Mesenchymal stem cell (in vitro differentiated cells and primary cell): ENCODE results near the gene GPR68.

Source experiments
- DNase-seq: peaks from one replicate; pipeline ENCODE4 v3.0.0-alpha.2; 2013
- H2AFZ ChIP-seq: one replicate; pipeline ENCODE4 v1.6.1; 2013; ENCODE audit warnings: low read depth, mild to moderate bottlenecking, control low read depth, inconsistent platforms, low read length, moderate library complexity
- H2AK5ac ChIP-seq: 2 replicates; pipeline ENCODE4 v1.6.1; 2013; ENCODE audit warnings: low read length, moderate library complexity, mild to moderate bottlenecking, inconsistent platforms; ENCODE audit not compliant: severe bottlenecking
- H2BK120ac ChIP-seq: one replicate; pipeline ENCODE4 v1.6.1; 2013; ENCODE audit warnings: low read depth, mild to moderate bottlenecking, inconsistent platforms, low read length, moderate library complexity
- H2BK12ac ChIP-seq, 2 experiments: one replicate each; pipeline ENCODE4 v1.6.1; 2013; ENCODE audit warnings: inconsistent platforms in 2 of 2, low read length in 2 of 2, mild to moderate bottlenecking in 2 of 2, moderate library complexity in 2 of 2, control low read depth in 1 of 2
- H2BK15ac ChIP-seq: one replicate; pipeline ENCODE4 v1.6.1; 2013; ENCODE audit warnings: mild to moderate bottlenecking, low read depth, inconsistent platforms; ENCODE audit not compliant: poor library complexity, severe bottlenecking
- H2BK5ac ChIP-seq: 2 replicates; pipeline ENCODE4 v1.6.1; 2013; ENCODE audit warnings: low read depth, mild to moderate bottlenecking, low read length, control low read depth, inconsistent platforms; ENCODE audit not compliant: poor library complexity, severe bottlenecking
- H3K14ac ChIP-seq, 2 experiments: one replicate each; pipeline ENCODE4 v1.6.1; 2013; ENCODE audit warnings: inconsistent platforms in 2 of 2, low read length in 2 of 2, control low read depth in 1 of 2, mild to moderate bottlenecking in 1 of 2, moderate library complexity in 1 of 2
- H3K18ac ChIP-seq, 2 experiments: one replicate each; pipeline ENCODE4 v1.6.1; 2013; ENCODE audit warnings: inconsistent platforms in 2 of 2, low read length in 2 of 2, control low read depth in 1 of 2, low read depth in 1 of 2, mild to moderate bottlenecking in 1 of 2
- H3K23ac ChIP-seq, 2 experiments: one replicate each; pipeline ENCODE4 v1.6.1; 2013; ENCODE audit warnings: inconsistent platforms in 2 of 2, low read length in 2 of 2, mild to moderate bottlenecking in 2 of 2, moderate library complexity in 2 of 2, control low read depth in 1 of 2
- H3K27ac ChIP-seq: 2 replicates; pipeline ENCODE4 v1.5.1; 2013; ENCODE audit warnings: mild to moderate bottlenecking, moderate library complexity, low read length, control low read depth, inconsistent platforms; ENCODE audit not compliant: poor library complexity, severe bottlenecking
- H3K27me3 ChIP-seq, 2 experiments: 2 replicates each; pipeline versions ENCODE4 v1.6.1 to v1.7.0; 2013; ENCODE audit warnings: low read length in 2 of 2, mild to moderate bottlenecking in 2 of 2, moderate library complexity in 2 of 2, control low read depth in 1 of 2, inconsistent platforms in 1 of 2; ENCODE audit not compliant: control insufficient read depth in 1 of 2, insufficient read depth in 1 of 2
- H3K36me3 ChIP-seq, 2 experiments: 2 replicates each; pipeline versions ENCODE4 v1.6.1 to v1.7.0; 2013; ENCODE audit warnings: low read length in 2 of 2, control low read depth in 1 of 2, inconsistent platforms in 1 of 2, low read depth in 1 of 2, mild to moderate bottlenecking in 1 of 2; ENCODE audit not compliant: insufficient read depth in 2 of 2, control insufficient read depth in 1 of 2
- H3K4ac ChIP-seq, 2 experiments: one replicate each; pipeline ENCODE4 v1.6.1; 2013; ENCODE audit warnings: inconsistent platforms in 2 of 2, low read length in 2 of 2, mild to moderate bottlenecking in 2 of 2, moderate library complexity in 2 of 2, control low read depth in 1 of 2, low read depth in 1 of 2
- H3K4me1 ChIP-seq: 2 replicates; pipeline ENCODE4 v1.6.1; 2013; ENCODE audit warnings: low read depth, low read length, control low read depth; ENCODE audit not compliant: control insufficient read depth, insufficient read depth
- H3K4me2 ChIP-seq: 2 replicates; pipeline ENCODE4 v1.6.1; 2013; ENCODE audit warnings: low read length, mild to moderate bottlenecking, inconsistent platforms; ENCODE audit not compliant: poor library complexity, severe bottlenecking
- H3K4me3 ChIP-seq, 2 experiments: 2 replicates each; pipeline versions ENCODE4 v1.5.1 to v1.7.0; 2013; ENCODE audit warnings: low read length in 2 of 2, mild to moderate bottlenecking in 2 of 2, control low read depth in 1 of 2, low read depth in 1 of 2; ENCODE audit not compliant: insufficient read depth in 1 of 2
- H3K79me1 ChIP-seq: replicated peaks from 2 replicates; pipeline ENCODE4 v1.6.1; 2013; ENCODE audit warnings: mild to moderate bottlenecking, control low read depth, low read length, inconsistent platforms; ENCODE audit not compliant: poor library complexity, severe bottlenecking
- H3K9ac ChIP-seq: 2 replicates; pipeline ENCODE4 v1.7.0; 2013; ENCODE audit warnings: mild to moderate bottlenecking, low read length, moderate library complexity
- H3K9me3 ChIP-seq: 2 replicates; pipeline ENCODE4 v1.7.0; 2013; ENCODE audit warnings: mild to moderate bottlenecking, low read length; ENCODE audit not compliant: control insufficient read depth
- H4K8ac ChIP-seq: one replicate; pipeline ENCODE4 v1.6.1; 2013; ENCODE audit warnings: inconsistent platforms, mild to moderate bottlenecking, low read length, moderate library complexity
- H4K91ac ChIP-seq: one replicate; pipeline ENCODE4 v1.6.1; 2013; ENCODE audit warnings: mild to moderate bottlenecking, low read length, inconsistent platforms
- WGBS: methylation state at CpG from one replicate; pipeline ENCODE4 v1.1.7; 2013; ENCODE audit warnings: mixed read lengths; 5-methylcytosine and 5-hydroxymethylcytosine counted together

Gene GPR68

DNA sequence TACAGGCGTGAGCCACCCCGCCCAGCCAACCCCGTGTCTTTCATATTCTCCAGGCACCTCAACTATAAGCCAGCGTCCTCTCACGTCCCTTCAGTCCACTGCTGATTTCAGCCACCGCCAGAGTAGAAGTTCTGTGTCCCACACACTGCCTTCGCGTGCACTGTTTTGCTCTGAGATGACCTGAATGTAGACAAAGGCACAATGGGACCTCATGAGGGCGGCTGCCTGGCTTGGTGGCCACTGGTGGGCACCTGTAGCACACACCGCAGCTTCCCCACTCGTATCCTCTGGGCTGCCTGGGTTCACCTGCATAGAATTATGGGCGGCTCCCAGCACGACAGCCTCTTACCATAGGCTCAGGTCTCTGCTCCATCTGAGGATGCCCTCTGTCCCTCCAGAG lies 57.2 kb downstream of the GPR68 start:
- H3K9ac ChIP-seq, result no peak overlapping the region
- no peak overlapping the region for H2BK15ac ChIP-seq
- H2BK120ac ChIP-seq, result no peak overlapping the region
- no peak overlapping the region for H3K27ac ChIP-seq
- peaks cover 33 to 68% of the 10 kb centered on the region in 2 experiments for H3K36me3 ChIP-seq
- H3K27me3 ChIP-seq, result no peaks in the 10 kb centered on the region
- no peaks in the 10 kb centered on the region for H3K4me1 ChIP-seq
- H3K79me1 ChIP-seq, result no peaks in the 10 kb centered on the region
- H2BK12ac ChIP-seq, result no peak overlapping the region
- H3K4me2 ChIP-seq, result no peak overlapping the region
- no peak overlapping the region for H4K8ac ChIP-seq
- H4K91ac ChIP-seq, result no peak overlapping the region
- no peak overlapping the region for H3K18ac ChIP-seq
- DNase-seq, result no peak
- no peak overlapping the region for H3K4me3 ChIP-seq
- no peaks in the 10 kb centered on the region for H3K9me3 ChIP-seq
- H3K4ac ChIP-seq, result no peak overlapping the region
- no peak overlapping the region for H3K23ac ChIP-seq
- no peak overlapping the region for H2AK5ac ChIP-seq
- peak overlapping the region in 1 of 2 experiments; percentile 35 for H3K14ac ChIP-seq
- 94% methylated on average over 13 of the region's 13 CpGs for whole genome bisulfite sequencing
- H2AFZ ChIP-seq, result no peak overlapping the region
- no peak overlapping the region for H2BK5ac ChIP-seq

DNA sequence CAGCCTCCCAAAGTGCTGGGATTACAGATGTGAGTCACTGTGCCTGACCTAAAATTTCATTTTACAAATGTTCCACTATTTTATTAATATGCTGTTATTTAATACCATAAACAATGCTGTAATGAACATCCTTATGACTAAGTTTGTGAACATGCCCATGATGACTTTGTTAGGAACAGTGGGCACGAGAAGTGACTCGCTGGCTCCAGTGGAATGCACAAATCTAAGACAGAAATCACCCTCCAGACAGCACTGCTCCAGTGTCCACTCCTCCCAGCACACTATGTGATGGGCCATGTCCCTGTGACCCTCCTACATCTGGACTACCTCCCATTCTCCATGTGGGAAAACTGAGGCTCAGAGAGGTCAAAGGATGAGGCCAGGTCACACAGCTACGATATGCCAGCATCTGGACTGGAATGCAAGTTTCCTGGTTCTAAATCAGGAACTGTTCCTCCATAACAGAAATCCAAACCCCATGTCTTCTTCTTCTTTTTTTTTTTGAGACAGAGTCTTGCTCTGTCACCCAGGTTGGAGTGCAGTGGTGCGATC lies 57.9 kb downstream of the GPR68 start:
- no peak overlapping the region for H4K91ac ChIP-seq
- H2AFZ ChIP-seq, result no peak overlapping the region
- no peak overlapping the region for H3K18ac ChIP-seq
- no peak overlapping the region for H2BK12ac ChIP-seq
- H3K27ac ChIP-seq, result no peak overlapping the region
- no peak overlapping the region for H2BK5ac ChIP-seq
- H2BK120ac ChIP-seq, result no peak overlapping the region
- no peak overlapping the region for H2BK15ac ChIP-seq
- H3K14ac ChIP-seq, result no peak overlapping the region
- H2AK5ac ChIP-seq, result no peak overlapping the region
- H3K27me3 ChIP-seq, result no peaks in the 10 kb centered on the region
- peaks cover 33 to 67% of the 10 kb centered on the region in 2 experiments for H3K36me3 ChIP-seq
- WGBS, result 90% methylated on average over 4 of the region's 4 CpGs
- H3K4me3 ChIP-seq, result no peak overlapping the region
- H3K79me1 ChIP-seq, result no peaks in the 10 kb centered on the region
- H3K4me2 ChIP-seq, result no peak overlapping the region
- peak overlapping the region; percentile 38 for H3K9ac ChIP-seq
- no peak overlapping the region for H3K4ac ChIP-seq
- no peaks in the 10 kb centered on the region for H3K9me3 ChIP-seq
- H3K4me1 ChIP-seq, result no peaks in the 10 kb centered on the region
- no peak overlapping the region for H3K23ac ChIP-seq
- H4K8ac ChIP-seq, result no peak overlapping the region
- no peak for DNase-seq

DNA sequence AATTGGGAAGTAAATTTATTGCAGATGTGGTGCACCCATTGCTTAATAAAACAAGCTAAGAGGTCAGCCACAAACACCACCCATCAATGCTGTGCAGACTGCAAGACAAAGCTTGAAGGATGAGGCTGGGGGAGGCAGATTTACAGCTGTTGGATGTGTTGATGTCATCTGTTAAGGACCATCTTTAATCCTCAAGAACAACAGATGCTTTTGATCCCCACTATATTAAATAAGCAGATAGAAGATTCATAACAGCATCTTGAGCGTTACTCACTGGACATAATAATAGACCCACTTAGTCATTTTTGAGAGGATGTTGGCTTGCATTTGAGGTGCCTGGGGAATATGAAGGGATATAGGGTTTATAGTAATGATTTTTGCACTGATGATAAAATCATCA lies 58.8 kb downstream of the GPR68 start:
- Histone ChIP-seq H2BK15ac (no peak overlapping the region), H3K23ac (no peak overlapping the region), H3K9me3 (no peaks in the 10 kb centered on the region), H2BK12ac (no peak overlapping the region), H3K4me3 (no peak overlapping the region), H2BK120ac (no peak overlapping the region), H2AFZ (no peak overlapping the region), H3K36me3 (peaks cover 32 to 67% of the 10 kb centered on the region in 2 experiments), H2BK5ac (no peak overlapping the region), H3K27ac (no peak overlapping the region), H4K91ac (no peak overlapping the region), H4K8ac (no peak overlapping the region), H2AK5ac (no peak overlapping the region), H3K18ac (no peak overlapping the region), H3K14ac (no peak overlapping the region), H3K79me1 (no peaks in the 10 kb centered on the region), H3K27me3 (no peaks in the 10 kb centered on the region), H3K4ac (no peak overlapping the region), H3K4me2 (no peak overlapping the region), H3K4me1 (no peaks in the 10 kb centered on the region), H3K9ac (no peak overlapping the region)
- 100% methylated on average over 1 of the region's 1 CpG for WGBS
- DNase-seq, result no peak

DNA sequence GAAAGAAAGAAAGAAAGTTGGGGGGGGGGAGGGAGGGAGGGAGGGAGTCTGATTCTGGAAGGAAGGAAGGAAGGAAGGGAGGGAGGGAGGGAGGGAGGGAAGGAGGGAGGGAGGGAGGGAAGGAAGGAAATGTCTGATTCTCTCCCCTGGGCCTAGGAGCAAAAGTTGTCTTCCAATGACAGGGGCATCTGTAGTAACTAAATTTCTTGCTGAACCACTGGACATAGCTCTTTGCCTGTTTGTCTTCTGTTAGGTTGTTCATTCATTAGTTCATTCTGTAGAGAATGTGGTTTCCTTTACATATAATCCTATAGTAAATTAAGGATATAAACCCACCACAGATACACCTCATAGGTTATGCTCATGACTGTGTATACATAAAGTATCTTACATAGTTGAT lies 59.9 kb downstream of the GPR68 start:
- H2BK5ac ChIP-seq, result no peak overlapping the region

More for the DNA sequence above, 59.9 kb downstream of the GPR68 start:
- no peak overlapping the region for H2BK15ac ChIP-seq
- no peak overlapping the region for H2AFZ ChIP-seq
- H3K4me1 ChIP-seq, result no peaks in the 10 kb centered on the region
- no peaks in the 10 kb centered on the region for H3K79me1 ChIP-seq
- no peak overlapping the region for H3K4ac ChIP-seq
- DNase-seq, result no peak
- no peak overlapping the region for H4K8ac ChIP-seq
- no peak overlapping the region for H2AK5ac ChIP-seq
- peaks cover 30 to 66% of the 10 kb centered on the region in 2 experiments for H3K36me3 ChIP-seq
- no peaks in the 10 kb centered on the region for H3K9me3 ChIP-seq
- no peak overlapping the region for H3K4me3 ChIP-seq
- H2BK12ac ChIP-seq, result no peak overlapping the region
- no peak overlapping the region for H2BK120ac ChIP-seq
- no peaks in the 10 kb centered on the region for H3K27me3 ChIP-seq
- H3K18ac ChIP-seq, result no peak overlapping the region
- H3K27ac ChIP-seq, result no peak overlapping the region
- H4K91ac ChIP-seq, result no peak overlapping the region
- no peak overlapping the region for H3K9ac ChIP-seq
- H3K23ac ChIP-seq, result no peak overlapping the region
- H3K14ac ChIP-seq, result no peak overlapping the region
- no peak overlapping the region for H3K4me2 ChIP-seq
